Heart left ventricle (tissue), 16 donors: ENCODE data around the gene DLGAP1. TPM values are rescaled to one million over a fixed set of nuclear protein-coding genes. Genes with fewer than 3 reads are reported as not detected.

Experiments
- ATAC-seq, 4 donors: fragments of 200-7000 bp; cut with Tn5 transposase; one replicate each; pipeline ENCODE4 v1.9.1; 2020 to 2022; ENCODE audit warnings: moderate library complexity in 4 of 4, mild to moderate bottlenecking in 3 of 4, moderate number of reproducible peaks in 1 of 4
- DNase-seq, 5 donors: peaks; one replicate each; pipeline ENCODE4 v3.0.0-alpha.2; 2020
- H3K27ac ChIP-seq, 12 donors: fragments of 200-600 bp; sonication (generic) in 4 of 12; one replicate each; pipeline versions ENCODE4 v1.5.0 to v1.8.0; 2016 to 2022; ENCODE audit warnings: mild to moderate bottlenecking in 2 of 12
- H3K27me3 ChIP-seq, 9 donors: fragments of 200-600 bp; sonication (generic) in 2 of 9; one replicate each; pipeline versions ENCODE4 v1.5.1 to v1.8.0; 2016 to 2022; ENCODE audit warnings: mild to moderate bottlenecking in 3 of 9
- H3K36me3 ChIP-seq, 9 donors: fragments of 200-600 bp; sonication (generic) in 2 of 9; one replicate each; pipeline versions ENCODE4 v1.5.0 to v1.8.0; 2018 to 2022; ENCODE audit warnings: mild to moderate bottlenecking in 2 of 9
- H3K4me1 ChIP-seq, 12 donors: fragments of 200-600 bp; sonication (generic) in 4 of 12; one replicate each; pipeline versions ENCODE4 v1.5.0 to v1.8.0; 2016 to 2022; ENCODE audit warnings: mild to moderate bottlenecking in 3 of 12
- H3K4me3 ChIP-seq, 12 donors: fragments of 200-600 bp; sonication (generic) in 4 of 12; one replicate each; pipeline versions ENCODE4 v1.5.0 to v1.8.0; 2017 to 2022; ENCODE audit warnings: mild to moderate bottlenecking in 9 of 12, moderate library complexity in 4 of 12
- H3K9me3 ChIP-seq, 12 donors: fragments of 200-600 bp; sonication (generic) in 4 of 12; one replicate each; pipeline versions ENCODE4 v1.5.0 to v1.8.0; 2016 to 2022; ENCODE audit warnings: mild to moderate bottlenecking in 1 of 12
- POLR2A ChIP-seq, 2 donors: fragments of 450-650 bp; IDR thresholded peaks; one replicate each; pipeline ENCODE4 v1.6.1; 2017; ENCODE audit warnings: antibody characterized with exemption in 2 of 2, mild to moderate bottlenecking in 2 of 2, moderate library complexity in 2 of 2
- WGBS, 4 donors: extraction: QIAGEN DNeasy Blood & Tissue Kit in 2 of 4; methylation state at CpG; one replicate each; pipeline versions ENCODE4 v1.1.5 to v1.1.7; 2013 to 2018; 5-methylcytosine and 5-hydroxymethylcytosine counted together
- intact Hi-C, 10 donors: fragments of 100-400 bp; cut with DNase I; formaldehyde crosslinking; loops; one replicate each; pipeline versions ENCODE4 v1.11.1 to v1.14.2; 2022
- polyA plus RNA-seq, 2 donors: library from polyadenylated mRNA; stranded (reverse); fragments of 200-250 nt; gene quantifications; one replicate each; pipeline ENCODE4 v1.2.3, GENCODE V29; 2013
- total RNA-seq, 9 donors: library from RNA; depleted of rRNA in 2 of 9; stranded (reverse); fragments of >200 nt in 2 of 9; fragmentation: NEBNext Ultra II Directional in 3 of 9; extraction: Animal tissue kit (Norgen Biotek cat#: 25700) in 3 of 9; gene quantifications; one replicate each; pipeline versions ENCODE4 v1.1.0 to v1.2.4, GENCODE V29; 2016 to 2023
- TF ChIP-seq, protein P1 (sequence below), 12 donors: fragments of 200-600 bp; sonication (generic) in 4 of 12; IDR thresholded peaks; one replicate each; pipeline versions ENCODE4 v1.5.0 to v1.8.0; 2018 to 2022; ENCODE audit warnings: antibody characterized with exemption in 12 of 12, mild to moderate bottlenecking in 5 of 12
- donor health status: ischemic (EF 13 %, LVEDD 7.1; RV severe dilation, severe dysfunction).
- donor health status: healthy with polysubstance abuse.
- donor health status: DM: no; HTN: yes; CAD: no.
- donor health status: DM: no; HTN: no; CAD: no.
- donor health status: ischemic (EF 25% LVEDD 6.9; RV normal size, moderate dysfunction).
- donor health status: ischemic (EF 25% LVEDD 5.7; RV mildly dilated, moderate dysfunction).
- donor health status: healthy.
- donor health status: DM: yes; HTN: yes; CAD: no.
- donor health status: ischemic (EF 35%, LVEDD 5.7; RV mildly dilated, moderate dysfunction).
- donor health status: nonischemic (EF 11% LVEDD 7.7; RV severe dilation, severe dysfunction).
- donor health status: DM: yes; HTN: yes; CAD: no.
- donor health status: PGD.
- donor health status: ischemic (EF 29% LVEDD 5.4; RV normal size, mild dysfunction).
- donor health status: nonischemic (EF 23%, LVEDD 6.1; RV moderate dilation, normal function).

Gene DLGAP1
- total and polyA plus RNA-seq, 11 donors: 0.10 to 5.5 (median 0.40) TPM; not detected in 1

DNA sequence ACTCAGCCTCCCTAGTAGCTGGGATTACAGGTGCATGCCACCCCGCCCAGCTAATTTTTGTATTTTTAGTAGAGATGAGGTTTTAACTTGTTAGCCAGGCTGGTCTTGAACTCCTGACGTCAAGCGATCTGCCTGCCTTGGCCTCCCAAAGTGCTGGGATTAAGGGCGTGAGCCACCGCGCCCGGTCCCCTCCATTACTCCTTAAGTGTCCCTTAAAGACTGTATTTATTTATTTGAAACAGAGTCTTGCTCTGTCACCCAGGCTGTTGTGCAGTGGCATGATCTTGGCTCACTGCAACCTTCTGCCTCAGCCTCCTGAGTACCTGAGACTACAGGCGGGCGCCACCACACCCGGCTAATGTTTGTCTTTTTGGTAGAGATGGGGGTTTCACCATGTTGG, 856.5 kb downstream of the DLGAP1 start:
- peaks cover 0 to 11% (median 0%) of the 10 kb centered on the region in 9 donors for H3K36me3 ChIP-seq
- intact Hi-C loops: loop anchor here in 4 of 10 donors (5.0 to 10.0 kb wide), 4 partner anchors 66 to 444 kb away; no protein-coding TSS in a partner anchor
- TF ChIP-seq, protein P1, sequence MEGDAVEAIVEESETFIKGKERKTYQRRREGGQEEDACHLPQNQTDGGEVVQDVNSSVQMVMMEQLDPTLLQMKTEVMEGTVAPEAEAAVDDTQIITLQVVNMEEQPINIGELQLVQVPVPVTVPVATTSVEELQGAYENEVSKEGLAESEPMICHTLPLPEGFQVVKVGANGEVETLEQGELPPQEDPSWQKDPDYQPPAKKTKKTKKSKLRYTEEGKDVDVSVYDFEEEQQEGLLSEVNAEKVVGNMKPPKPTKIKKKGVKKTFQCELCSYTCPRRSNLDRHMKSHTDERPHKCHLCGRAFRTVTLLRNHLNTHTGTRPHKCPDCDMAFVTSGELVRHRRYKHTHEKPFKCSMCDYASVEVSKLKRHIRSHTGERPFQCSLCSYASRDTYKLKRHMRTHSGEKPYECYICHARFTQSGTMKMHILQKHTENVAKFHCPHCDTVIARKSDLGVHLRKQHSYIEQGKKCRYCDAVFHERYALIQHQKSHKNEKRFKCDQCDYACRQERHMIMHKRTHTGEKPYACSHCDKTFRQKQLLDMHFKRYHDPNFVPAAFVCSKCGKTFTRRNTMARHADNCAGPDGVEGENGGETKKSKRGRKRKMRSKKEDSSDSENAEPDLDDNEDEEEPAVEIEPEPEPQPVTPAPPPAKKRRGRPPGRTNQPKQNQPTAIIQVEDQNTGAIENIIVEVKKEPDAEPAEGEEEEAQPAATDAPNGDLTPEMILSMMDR (IDR thresholded peaks at IDR 0.05): no peak
- no peak for TF ChIP-seq POLR2A (IDR thresholded peaks at IDR 0.05)
- no peaks in the 10 kb centered on the region for H3K27me3 ChIP-seq
- no peak for ATAC-seq
- no peak for DNase-seq
- H3K4me1 ChIP-seq: peaks cover under 1 to 55% (median 39%) of the 10 kb centered on the region in 12 donors
- H3K27ac ChIP-seq: peak overlapping the region in 5 of 12 donors; percentile 9 to 97 (median 92)
- H3K4me3 ChIP-seq: no peak overlapping the region
- WGBS, 4 donors: 98 to 99% (median 98%) methylated on average over 10 of the region's 10 CpGs
- no peaks in the 10 kb centered on the region for H3K9me3 ChIP-seq

DNA sequence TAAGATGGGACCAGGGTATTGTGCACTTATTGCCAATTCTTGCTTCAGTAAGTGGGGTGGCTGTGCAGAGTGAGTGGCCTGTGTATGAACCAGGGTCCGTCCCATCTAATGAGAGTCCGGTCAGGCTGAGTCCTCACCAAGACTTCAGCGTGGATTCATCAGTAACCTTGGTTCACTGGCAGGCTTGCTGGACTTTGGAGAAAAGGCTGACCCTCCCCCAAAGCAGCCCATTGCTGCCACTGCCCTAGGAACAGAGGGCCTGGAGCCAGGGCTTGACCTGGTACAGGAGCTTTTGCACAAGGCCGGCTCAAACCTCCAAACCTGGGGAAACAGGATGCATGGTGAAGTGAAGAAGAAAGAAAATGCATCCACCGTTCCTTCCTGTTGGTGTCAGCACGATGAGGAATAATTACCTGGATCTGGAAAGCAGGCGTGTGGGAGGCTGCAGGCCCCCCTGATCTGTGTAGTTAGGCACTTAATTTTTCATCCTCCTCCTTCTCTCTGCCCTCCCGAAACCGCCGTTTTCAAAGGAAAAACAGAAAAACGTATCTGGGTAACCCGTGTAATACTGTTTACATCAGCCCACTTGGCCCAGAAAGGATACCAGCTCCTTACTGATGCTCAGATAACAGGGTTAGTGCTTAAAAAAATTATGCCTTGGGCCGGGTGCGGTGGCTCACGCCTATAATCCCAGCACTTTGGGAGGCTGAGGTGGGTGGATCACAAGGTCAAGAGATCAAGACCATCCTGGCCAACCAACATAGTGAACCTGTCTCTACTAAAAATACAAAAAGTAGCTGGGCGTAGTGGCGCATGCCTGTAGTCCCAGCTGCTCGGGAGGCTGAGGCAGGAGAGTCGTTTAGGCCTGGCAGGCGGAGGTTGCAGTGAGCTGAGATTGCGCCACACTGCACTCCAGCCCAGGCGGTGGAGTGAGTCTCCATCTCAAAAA, 857.4 kb downstream of the DLGAP1 start:
- peak overlapping the region; percentile 90 to 97 (median 96) for H3K27ac ChIP-seq
- H3K27me3 ChIP-seq: no peaks in the 10 kb centered on the region
- ATAC-seq (no peak), DNase-seq (no peak)
- H3K36me3 ChIP-seq: peaks cover 0 to 11% (median 0%) of the 10 kb centered on the region in 9 donors
- no peak for TF ChIP-seq POLR2A (IDR thresholded peaks at IDR 0.05)
- TF ChIP-seq, protein P1 (IDR thresholded peaks at IDR 0.05): no peak
- no peaks in the 10 kb centered on the region for H3K9me3 ChIP-seq
- peak overlapping the region in 3 of 12 donors; percentile 60 to 63 (median 61) for H3K4me3 ChIP-seq
- intact Hi-C loops: loop anchor here in 4 of 10 donors (2.0 to 10.0 kb wide), 5 partner anchors 67 to 443 kb away; partner anchors contain the start of gene TGIF1 (in 1 of the 4)
- peaks cover 5 to 57% (median 42%) of the 10 kb centered on the region in 12 donors for H3K4me1 ChIP-seq
- 85 to 89% (median 87%) methylated on average over 22 of the region's 22 CpGs for WGBS, 4 donors

DNA sequence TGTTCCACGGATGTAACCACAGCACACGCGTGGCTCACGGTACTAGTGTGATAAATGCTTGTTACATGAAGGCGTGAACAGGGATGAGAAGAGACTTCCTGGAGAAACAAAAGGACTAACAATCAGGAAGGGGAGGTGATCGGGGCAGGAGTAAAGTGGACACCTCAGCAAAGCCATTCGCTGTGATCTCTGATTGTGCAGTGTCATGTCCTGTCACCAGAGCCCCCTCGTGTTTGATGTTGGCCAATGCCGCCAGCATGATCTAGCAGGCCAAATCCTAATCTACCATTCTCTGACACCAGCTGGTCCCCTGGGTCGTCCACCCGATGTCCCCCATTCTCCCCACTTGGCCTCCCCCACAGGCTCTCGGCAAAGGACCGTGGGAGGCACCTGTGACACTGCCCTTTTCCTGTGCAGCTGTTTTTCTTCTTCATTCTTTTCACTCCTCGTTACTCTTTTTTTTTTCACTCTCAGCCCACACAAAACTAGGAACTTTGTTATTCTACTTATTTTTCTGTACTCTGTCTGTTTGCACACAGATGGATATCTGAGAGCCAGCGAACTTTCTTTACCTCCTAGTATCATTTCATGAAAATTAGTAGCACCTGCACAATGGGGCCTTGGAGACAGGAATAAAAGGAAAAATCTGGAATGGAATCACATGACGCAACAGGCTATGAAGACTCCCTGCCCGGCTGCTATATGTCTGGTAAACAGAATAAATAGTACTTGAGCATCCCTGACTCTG, 858.3 kb downstream of the DLGAP1 start:
- 21 to 37% (median 28%) methylated on average over 17 of the region's 17 CpGs for WGBS, 4 donors
- Histone ChIP-seq H3K4me1 (peaks cover 5 to 55% (median 41%) of the 10 kb centered on the region in 12 donors), H3K27ac (peak overlapping the region; percentile 90 to 97 (median 96)), H3K4me3 (peak overlapping the region in 9 of 12 donors; percentile 48 to 68 (median 60)), H3K36me3 (peaks cover 0 to 11% (median 0%) of the 10 kb centered on the region in 9 donors), H3K9me3 (no peaks in the 10 kb centered on the region), H3K27me3 (no peaks in the 10 kb centered on the region)
- ATAC-seq (peak in 3 of 4 donors; percentile 3 to 12 (median 10)), DNase-seq (peak; percentile 57 to 70 (median 62))
- no peak for TF ChIP-seq POLR2A (IDR thresholded peaks at IDR 0.05)
- TF ChIP-seq, protein P1 (IDR thresholded peaks at IDR 0.05): peak in 6 of 12 donors; percentile 11 to 49 (median 32)
- intact Hi-C loops: loop anchor here in 5 of 10 donors (1.0 to 10.0 kb wide), 6 partner anchors 27 to 442 kb away; partner anchors contain the start of gene TGIF1 (in 1 of the 5)
